GM20431 (cell line): ENCODE results near the gene JCAD.
"Not testable (repeated sequence)": the region's sequence is repeated elsewhere in the genome, so short reads cannot be mapped to it uniquely, and the experiment has no call there.

ENCODE experiments used
- in situ Hi-C: fragments of 300-500 bp; cut with MseI, MboI; formaldehyde crosslinking; loops from one replicate; pipeline ENCODE4 v1.15.0; 2020; ENCODE audit warnings: low sequenced_read_pairs; ENCODE audit not compliant: unreplicated experiment

JCAD gene, protein sequence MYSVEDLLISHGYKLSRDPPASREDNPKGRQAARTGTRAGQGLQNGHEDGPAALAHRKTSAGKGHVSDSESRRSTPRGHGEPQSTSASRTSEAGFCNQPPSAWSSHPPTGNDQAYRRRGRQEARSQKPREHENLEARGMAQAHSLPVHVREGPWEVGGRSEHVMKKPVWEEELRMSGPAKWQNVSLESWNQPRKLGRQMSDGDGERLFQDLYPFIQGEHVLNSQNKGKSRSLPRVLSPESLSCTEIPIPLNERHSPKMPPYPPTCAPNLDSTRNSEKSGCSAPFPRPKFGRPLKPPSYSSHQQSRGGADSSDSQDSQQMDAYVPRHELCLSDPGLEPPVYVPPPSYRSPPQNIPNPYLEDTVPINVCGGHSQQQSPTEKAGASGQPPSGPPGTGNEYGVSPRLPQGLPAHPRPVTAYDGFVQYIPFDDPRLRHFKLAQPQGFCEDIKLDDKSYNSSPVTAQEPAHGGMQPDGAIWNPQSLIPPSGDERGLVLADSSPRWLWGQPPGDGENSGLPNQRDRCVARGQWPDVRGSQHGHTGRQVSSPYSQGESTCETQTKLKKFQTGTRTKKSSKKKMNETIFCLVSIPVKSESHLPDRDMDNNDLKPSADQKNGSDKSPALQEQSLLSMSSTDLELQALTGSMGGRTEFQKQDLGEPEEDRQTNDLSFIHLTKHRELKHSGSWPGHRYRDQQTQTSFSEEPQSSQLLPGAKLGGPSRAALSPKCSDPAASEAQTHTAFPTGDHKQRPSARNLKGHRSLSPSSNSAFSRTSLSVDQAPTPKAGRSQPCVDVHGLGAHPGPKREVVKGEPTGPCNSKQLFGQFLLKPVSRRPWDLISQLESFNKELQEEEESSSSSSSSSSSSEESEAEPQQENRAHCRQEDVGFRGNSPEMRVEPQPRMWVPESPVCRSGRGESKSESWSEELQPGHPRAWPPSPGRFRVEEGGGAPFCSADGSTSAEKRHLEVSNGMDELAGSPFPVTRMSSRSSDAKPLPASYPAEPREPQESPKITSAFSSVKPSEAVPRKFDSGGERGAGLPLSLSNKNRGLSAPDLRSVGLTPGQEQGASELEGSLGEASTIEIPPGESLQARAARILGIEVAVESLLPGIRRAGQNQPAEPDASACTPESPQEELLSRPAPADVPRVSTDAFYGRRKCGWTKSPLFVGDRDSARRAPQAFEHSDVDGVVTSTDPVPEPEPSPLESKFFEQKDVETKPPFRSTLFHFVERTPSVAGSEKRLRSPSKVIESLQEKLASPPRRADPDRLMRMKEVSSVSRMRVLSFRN (N-terminal part only)

DNA sequence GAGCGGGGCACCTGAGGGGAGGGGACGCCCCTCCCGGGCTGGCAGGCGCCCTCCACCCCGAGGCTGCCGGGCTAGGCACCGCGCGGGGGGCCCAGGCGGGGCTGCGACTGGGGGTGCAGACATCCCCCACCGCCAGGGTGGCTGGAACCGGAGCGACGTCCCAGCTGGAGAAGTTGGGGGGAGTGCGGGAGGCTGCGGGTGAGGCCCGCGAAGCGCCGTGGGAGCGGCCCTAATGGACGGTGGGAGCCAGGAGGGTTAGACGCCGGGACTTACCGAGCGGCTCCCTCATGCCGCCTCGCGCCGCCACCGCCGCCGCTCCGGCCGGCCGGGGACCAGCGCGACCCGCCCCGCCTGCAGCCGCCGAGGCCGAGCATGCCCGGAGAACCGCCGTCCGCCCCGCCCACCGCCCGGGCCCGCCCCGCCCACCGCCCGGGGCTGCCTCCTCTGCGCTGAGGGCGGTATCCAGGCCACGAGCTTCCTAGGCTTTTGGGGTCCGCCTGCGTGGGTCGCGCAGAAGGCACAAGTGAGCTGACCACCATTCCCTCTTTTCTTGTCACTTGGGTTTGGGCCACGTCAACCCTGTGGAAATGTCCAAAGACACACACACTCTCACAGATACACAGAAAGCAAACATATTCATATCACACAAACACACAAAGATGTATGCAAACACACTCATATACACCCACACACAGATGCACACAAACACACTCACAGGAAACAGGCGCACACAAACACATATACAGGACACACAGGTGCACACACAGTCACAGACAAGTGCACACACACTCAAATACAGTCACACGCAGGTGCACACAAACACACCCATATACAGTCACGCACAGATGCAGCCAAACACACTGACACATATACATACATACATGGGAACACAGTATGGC, at the start of gene JCAD:
Gene JCAD, minus strand, starts transcription at position 378 of the 899 bp plus-strand sequence. CDS start 11,774 bp downstream, outside the sequence.
- in situ Hi-C loops = no loop called here

DNA sequence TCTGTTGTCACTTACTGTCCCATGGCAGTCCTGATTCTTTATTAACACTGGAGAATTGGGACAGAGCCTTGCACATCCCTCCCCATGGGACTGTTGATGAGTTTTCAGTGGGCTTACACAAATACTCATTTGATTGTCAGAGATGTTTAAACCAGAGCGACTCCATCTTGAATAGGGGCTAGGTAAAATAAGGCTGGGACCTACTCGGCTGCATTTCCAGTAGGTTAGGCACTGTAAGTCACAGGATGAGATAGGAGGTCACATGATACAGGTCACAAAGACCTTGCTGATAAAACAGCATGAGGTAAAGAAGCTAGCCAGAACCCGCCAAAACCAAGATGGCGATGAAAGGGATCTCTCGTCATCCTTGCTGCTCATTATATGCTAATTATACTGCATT, 47.6 kb upstream of the JCAD start:
- in situ Hi-C loops = no loop called here

DNA sequence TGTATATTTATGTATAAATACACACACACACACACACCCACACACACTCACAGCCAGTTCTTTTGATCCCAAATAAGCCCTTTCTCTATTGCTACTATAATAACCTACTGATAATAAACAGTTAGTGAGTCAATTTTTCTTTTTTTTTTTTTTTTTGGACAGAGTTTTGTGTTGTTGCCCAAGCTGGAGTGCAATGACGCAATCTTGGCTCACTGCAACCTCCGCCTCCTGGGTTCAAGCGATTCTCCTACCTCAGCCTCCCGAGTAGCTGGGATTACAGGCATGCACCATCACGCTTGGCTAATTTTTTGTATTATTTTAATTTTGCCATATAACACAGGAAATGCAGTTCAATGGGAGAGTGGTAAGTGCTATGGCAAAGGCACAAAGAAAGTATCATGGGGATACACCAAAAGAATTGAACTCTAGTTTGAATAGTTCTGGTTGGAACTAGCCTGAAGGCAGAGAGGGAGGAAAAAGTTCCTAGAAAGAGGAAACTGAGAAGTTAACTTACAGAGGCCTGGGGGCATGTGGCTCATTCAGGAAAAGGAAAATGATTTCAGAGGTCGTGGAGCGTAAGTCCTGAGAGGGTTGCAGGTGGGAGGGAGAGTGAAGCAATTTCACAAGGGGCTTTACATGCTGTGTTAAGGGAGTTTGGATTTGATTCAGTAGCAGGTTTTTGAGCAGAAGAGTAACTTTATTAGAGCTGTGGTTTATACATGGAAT, 44.4 kb upstream of the JCAD start:
- in situ Hi-C loops = no loop called here

DNA sequence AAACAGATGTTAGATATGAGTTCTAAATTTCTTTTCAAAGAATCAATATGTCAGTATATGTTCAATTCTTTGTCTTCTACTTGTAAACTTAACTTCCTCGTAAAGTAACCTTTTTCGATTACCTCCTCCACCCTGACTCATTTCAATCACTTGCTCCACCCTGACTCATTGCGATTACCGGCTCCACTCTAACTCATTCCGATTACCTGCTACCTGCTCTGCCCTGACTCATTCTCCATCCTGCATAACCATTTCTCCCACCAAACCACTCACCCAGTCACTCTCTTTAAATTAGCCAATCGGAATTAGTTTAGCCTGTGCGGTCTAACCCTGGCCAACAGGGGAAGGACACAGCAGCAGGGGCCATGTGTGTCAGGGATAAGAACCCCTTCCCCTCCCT, 40.3 kb upstream of the JCAD start:
- in situ Hi-C loops = not testable (repeated sequence)

DNA sequence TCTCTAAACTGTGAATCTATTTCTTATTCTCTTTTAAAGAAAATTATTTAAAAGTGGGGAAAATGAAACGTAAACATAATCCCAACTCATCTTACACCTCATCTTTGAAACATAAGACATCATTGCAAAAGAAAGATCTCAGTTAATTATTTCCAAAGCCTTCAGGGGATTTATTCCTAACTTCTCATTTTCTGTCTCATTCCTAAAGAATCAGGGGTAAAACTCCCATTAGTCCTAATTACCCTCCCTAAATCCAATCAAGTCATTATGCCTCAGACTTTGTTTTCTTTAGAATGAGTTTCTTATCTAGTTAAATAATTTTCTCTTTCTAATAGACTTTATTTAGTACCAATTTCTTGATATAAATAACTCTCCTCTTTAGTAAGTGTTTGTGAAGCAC, 39.7 kb upstream of the JCAD start:
- in situ Hi-C loops = no loop called here

DNA sequence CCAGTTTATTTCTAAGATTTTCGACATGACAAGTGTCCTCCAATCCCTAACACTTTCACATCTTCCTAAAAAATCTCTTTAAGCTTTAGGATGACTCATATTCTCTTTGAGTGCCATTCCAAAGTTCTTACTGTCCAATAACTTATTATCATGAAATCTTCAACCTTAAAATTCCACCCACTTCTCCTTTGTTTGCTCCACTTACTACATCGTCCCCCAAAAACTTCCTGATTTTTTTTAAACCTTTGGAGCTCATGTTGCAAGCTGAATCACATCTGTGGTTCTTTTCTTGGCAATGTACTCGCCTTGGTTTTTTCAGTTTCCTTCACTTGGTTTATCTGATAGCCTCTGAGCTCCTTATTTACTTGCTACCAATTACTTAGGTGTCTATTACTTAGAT, 39.2 kb upstream of the JCAD start:
- in situ Hi-C loops = no loop called here

DNA sequence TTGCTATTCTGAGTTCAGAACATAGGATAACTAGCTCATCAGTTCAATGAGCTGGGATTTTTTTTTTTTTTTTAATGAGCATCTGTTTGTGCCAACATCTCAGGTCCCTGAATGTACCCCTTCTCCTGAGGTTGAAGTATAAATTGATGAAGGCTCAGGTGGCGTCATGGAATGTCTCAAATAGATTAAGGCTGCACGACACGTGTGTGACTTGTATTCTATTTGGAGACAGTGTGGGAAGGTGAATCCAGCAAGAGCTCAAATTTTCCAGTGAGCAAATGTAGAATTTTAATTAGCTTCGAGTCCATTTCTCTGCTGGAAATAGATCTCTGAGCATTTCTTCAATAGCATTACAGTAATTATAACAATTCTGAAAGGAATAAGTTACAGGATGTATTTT, 37.2 kb upstream of the JCAD start:
- in situ Hi-C loops = no loop called here

DNA sequence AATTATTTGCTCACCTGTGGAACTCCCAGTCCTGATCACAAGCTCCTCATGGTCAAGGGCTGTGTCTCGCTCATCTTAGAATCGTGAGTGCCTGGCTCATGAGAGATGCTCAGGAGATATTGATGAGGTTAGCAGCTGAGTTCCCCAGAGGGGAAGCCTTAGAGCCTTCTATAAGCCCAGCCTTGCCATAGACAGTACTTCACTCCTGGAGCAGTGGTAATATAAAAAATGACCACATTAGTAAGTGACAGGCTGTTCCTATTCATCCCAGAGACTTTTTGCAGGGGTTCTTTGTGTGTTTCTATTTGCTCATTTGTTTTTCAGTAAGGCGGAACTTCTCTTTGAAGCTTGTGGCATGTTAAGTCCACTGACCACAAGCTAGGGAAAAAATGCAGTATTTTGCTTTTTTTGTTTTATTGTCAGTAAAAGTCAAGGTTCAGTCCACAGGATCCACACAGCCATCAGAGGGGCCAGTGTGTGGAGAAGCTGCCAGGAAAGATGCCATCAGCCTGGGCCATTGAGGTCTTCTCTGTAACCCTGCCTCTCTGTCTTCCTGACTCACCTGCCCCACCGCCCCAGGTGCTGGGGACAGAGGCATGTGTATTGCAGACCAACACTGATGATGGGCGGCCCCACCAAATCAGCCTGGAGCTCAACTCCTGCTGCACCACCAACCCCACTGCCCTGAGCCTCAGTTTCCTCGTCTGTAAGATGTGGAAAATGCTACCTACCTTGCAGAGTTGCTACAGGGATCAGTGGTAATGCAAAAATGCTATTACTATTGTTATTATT, 36.4 kb upstream of the JCAD start:
- in situ Hi-C loops = no loop called here

DNA sequence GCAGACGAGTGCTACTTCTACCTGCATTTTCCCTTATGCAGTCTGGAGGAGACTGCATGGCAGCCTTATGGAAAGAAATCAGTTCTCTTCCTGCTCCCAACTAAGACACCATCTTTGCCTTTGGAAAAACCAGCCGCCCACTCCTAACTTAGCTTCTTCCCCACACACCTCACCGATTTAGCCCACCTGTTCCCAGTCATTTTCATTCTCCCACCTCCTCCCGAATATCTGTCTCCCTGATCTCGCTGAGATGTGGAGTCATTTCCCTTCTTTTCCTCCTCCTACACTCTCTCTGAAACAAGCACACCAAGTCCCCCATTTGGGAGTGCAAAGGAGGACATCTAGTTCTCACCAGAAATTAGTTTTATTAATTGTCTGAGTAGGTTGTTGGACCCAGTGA, 35.2 kb upstream of the JCAD start:
- in situ Hi-C loops = no loop called here

DNA sequence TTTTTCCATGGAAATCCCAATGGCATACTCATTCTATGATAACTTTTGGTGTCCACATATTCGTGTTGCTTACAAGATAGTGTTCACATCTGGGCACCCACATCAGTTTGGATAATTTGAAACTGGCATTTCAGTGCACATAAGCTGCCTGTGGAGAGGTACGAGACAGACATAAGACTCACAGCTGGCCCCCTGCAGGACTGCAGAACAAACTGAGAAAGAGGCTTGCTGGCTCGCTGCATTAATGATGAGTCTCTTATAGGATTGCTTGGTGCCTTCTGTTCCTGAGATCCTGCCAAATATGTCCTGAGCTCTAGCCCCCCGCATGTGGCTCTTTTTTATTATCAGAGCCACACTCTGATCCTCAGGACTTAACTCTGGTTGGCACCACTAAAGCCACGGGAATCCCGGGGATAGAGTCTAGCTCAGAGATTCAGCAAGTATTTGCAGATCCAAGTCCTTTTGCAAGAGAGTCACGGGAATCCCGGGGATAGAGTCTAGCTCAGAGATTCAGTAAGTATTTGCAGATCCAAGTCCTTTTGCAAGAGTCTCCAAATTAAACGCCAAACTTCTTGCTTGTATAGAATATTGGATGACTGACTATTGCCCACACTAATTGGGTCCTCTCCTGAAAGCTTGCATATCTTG, 34.0 kb upstream of the JCAD start:
- in situ Hi-C loops = no loop called here

DNA sequence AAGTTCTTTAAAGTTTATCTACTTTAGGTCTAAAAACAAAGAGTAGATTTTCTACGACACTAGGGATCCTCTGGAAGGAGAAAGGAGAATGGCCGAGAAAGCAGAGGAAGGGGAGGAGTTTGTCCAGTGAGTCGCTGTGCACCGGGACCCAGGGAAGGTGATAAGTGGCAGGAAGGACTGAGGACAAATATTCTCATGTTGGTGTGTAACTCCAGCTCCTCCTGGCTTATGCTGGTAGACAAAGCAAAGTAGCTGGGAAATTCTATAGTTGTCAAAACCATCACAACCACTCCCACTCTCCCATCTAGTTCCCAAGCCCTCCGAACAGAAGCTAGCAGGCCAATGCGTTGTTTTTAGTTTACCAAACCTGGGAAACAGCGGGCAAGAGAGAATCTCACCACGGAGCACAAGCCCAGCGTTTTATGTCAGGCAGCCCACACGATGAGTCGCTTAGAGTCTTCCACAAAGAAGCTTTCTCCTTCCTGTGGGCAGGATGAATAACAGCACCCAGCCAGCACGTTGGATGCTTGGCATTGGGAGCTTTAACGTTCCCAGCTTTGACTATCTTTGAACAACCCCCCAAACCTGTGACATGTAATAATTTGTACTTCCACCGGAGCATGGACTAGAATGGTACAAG, 32.9 kb upstream of the JCAD start:
- in situ Hi-C loops = no loop called here

DNA sequence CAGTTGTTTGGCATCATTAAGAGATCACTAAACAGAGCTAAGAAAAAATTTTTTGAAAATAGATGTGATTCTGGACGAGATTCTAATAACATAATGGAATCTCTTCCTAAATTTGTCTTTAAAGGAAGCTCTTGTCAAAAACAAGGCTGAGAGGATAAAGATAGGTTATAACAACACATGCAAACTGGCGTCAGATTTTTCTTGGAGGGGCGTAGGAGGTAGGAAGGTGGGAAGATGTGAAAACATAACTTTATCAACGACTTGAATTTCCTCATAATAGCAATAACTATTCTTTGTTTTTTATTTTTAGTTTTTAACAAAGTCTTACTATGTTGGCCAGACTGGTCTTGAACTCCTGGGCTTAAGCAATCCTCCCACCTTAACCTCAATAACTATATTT, 31.8 kb upstream of the JCAD start:
- in situ Hi-C loops = no loop called here

DNA sequence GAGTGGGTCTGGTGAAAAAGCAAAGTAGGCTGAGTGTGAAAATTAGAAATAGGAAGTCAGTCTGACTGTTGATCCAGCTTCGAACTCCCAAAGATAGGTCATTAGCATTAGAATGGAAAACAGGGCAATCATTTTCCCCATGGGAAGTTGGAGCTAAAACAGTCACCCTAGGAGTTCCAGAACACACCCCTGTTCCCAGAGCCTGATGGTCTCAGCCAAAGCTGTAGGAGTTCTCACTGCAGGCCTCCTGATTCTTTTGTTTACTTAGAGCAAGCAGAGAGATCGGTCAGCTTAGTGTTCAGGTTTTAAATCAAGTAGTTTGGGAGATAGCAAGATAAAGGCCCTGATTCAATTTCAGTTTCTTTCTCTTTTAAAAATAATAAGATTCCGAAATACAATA, 28.8 kb upstream of the JCAD start:
- in situ Hi-C loops = no loop called here

DNA sequence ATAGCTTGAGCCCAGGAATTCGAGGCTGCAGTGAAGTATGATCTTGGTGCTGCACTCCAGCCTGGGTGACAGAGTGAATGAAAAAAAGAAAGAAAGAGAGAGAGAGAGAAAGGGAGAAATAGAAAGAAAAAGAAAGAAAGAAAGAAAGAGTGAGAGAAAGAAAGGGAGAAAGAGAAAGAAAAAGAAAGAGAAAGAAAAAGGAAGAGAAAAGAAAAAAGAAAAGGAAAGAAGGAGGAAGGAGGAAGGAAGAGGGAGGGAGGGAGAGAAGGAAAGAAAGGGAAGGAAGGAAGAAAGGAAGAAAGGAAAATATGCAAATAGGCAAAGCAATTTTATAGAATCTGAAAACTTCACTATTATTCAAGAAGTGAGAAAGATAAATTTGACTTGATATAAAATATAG, 24.5 kb upstream of the JCAD start:
- in situ Hi-C loops = no loop called here

DNA sequence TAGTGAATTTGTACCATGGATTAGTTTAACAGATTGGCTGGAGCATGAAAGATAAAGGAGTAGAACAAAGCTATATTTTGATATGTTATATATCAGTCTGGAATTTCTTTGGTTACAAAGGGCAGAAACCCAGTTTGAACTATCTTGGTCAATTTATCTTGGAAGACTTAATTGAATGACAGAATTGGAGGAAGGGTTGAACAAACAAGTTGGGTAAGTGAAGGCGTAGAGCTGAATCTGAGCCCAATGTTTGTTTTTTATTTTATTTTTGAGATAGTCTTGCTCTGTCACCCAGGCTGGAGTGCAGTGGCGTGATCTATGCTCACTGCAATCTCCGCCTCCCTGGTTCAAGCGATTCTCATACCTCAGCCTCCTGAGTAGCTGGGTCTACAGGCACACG, 21.8 kb upstream of the JCAD start:
- in situ Hi-C loops = no loop called here

DNA sequence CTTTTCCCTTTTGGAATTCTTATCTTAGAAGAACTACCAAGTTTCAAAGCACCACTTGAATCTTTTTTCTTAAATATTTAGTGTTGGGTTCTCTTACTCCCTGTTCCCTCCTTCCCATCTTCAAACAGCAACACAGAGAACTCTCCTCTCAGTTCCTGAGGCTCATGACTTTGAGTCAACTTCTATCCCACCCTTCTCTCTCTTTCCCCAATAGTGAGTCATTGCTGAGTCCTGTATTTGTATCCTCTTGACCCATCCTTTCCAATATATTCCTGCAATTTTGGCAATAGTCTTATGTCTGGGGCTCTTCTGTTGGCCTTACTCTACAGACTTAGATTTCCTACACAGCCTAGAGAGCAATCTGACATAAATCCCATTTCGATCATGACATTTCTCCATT, 20.8 kb upstream of the JCAD start:
- in situ Hi-C loops = no loop called here

DNA sequence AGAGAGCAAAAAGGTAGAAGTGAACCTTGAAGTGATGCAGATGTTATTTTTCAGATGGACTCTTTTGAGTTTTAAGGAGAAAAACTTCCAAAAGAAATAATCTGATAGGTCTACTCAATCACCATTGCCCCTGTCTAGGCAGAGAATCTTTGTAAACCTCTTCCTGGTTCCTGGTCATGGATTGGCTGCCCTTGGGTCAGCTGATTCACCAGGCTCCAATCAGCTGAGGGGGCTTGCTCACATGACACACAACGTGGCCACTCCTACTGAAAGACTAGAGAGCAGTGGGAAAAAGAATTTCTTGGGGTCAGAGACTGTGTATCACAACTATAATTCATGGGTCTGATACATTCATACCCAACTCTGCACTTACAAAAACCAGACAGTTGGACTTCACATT, 20.0 kb upstream of the JCAD start:
- in situ Hi-C loops = no loop called here
